ENCODE data around the gene PRPF38A.
"Not testable (repeated sequence)": the region's sequence is repeated elsewhere in the genome, so short reads cannot be mapped to it uniquely, and the experiment has no call there.

Gene PRPF38A, protein sequence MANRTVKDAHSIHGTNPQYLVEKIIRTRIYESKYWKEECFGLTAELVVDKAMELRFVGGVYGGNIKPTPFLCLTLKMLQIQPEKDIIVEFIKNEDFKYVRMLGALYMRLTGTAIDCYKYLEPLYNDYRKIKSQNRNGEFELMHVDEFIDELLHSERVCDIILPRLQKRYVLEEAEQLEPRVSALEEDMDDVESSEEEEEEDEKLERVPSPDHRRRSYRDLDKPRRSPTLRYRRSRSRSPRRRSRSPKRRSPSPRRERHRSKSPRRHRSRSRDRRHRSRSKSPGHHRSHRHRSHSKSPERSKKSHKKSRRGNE

DNA sequence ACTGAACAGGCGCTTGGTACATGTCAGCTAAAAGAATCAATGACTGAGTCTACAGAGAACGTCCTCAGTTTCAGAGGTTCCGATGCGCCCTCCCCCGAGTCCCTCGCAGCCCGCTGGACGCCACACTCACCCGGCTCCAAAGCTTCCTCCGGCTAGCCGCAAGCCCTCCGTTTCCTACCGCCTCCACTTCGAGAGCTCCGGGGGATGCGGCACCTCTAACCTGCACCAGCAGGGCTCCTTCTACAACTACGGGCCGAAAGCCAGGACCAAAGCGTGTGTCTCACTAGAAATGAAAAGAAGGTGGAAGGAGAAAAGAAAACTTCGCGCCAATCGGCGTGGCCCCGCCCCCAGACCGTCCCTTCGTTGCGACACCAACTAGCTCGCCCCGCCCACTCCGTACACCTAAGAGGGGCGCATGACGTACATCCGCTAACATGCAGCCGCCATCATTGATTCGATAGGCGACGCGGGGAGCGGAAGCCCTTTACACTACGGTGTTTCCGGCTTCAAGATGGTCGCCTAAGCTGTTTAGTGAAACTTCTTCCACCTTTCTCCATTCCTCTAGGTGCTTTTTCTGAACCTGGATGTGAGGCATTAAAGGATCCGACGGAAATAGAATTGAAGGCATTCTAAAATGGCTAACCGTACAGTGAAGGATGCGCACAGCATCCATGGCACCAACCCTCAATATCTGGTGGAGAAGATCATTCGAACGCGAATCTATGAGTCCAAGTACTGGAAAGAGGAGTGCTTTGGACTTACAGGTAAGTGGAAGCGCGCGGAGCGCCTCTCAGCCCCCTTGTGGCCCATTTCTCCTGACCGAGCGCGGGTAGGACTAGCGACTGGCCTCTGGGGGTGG, at the start of gene PRPF38A, which contains the start of gene ORC1:
TSS of gene PRPF38A (plus strand) at position 487 of the 859 bp plus-strand sequence. CDS start at position 635, 148 bp downstream.
TSS of gene ORC1 (minus strand) at position 308 of the 859 bp plus-strand sequence. CDS start 2,200 bp downstream, outside the sequence.
- DNase-seq = peak; percentile 27 to 93 (median 88)

DNA sequence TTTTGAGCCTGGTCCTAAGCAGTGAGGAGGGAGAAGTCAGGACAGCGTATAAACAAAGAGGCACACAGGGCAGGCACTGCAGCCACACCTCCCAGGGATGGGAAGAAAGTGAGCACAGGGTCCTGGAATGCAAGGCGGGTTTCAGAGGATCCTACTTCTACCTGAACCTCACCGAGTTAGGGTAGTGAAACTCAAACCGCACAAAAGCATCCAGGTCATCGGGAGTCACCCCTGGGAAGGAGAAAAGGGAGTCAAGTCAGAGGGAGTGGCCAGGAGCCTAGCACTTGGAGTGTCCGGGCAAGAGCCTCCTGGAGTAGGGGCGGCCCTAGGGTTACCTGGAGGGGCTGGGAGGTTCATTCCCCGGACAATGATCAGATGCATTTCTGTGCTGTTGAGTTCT, 49.0 kb upstream of the PRPF38A start:
- DNase-seq = no peak

DNA sequence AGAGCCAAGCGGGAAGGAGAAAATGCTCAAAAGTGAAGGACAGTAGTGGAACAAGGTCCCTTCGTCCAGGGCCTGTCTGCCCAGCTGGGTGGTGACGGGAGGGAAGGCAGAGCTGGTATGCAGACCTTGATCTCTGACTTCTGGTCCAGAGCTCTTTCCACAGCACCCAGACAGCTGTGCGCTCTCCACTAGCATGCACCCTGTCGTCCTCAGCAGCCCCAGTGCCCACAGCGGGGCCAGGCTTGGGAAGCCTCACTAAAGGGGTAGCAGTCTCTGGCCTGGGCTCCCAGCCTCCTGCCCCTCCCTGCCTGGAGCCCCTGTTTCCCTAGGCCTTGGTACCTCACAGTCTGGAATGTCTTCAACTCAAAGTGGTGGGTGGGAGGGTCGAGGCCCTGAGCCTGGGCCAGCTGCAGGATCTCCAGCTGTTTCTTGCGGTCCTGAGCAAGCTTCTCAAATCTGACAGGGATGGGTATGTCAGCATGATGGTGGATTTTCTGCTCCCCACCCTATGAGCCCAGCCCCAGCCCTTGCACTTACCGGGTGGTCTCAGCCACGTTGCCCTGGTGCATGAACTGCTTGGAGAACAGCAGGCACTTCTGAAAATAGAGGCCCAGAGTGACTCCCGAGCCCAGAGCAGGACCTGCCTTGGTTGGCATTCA, 48.4 kb upstream of the PRPF38A start:
- DNase-seq = no peak

DNA sequence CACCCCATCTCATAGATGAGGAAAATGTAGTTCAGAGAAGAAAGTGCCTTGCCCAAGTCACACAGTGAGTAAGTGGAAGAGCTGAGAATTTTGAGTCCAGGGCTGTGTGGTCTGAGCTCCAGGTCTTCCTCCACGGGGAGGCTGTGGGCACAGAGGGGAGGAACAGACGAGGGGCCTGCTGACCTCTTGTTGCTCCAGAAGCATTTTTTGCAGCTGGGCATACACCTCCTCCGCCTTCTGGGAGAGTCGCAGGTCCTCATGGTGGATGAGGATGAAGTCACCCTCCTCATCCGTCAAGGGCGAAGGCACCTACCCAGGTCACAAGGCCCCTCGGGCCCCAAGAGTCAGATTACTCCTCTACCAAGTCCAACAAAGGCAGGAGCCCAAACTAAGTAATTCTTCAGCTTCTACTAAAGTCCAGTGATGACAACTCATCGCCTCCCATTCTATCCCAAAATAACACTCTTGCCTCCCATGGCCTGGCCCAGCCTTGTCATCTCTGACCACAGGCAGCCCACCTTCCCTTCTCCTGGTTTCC, 47.5 kb upstream of the PRPF38A start:
- no peak for DNase-seq

DNA sequence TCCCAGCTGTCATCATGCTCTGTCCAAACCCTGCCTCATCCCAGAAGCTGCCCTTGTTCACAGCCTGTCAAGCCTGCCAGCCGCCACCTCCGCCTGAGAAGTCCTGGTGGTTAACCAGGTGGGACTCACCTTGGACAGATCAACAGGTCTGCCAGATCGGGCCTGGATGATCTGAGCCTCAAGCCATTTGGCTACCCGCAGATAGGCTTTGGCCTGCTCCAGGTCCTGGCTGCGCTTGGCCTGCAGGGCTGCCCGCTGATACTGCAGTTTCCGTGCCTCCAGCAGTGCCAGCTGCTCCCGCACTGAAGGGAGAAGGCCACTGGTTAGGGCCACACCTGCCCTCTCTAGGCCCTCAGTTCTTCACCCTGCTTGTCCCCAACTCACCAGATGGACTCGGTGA, 47.0 kb upstream of the PRPF38A start:
- no peak for DNase-seq

GRCh38 chr1:52358851-52359497, 45.4 kb upstream of the PRPF38A start:
- no peak for DNase-seq

- DNase-seq = no peak
Measured at GRCh38 chr1:52359676-52360594, 44.5 kb upstream of the PRPF38A start.

DNA sequence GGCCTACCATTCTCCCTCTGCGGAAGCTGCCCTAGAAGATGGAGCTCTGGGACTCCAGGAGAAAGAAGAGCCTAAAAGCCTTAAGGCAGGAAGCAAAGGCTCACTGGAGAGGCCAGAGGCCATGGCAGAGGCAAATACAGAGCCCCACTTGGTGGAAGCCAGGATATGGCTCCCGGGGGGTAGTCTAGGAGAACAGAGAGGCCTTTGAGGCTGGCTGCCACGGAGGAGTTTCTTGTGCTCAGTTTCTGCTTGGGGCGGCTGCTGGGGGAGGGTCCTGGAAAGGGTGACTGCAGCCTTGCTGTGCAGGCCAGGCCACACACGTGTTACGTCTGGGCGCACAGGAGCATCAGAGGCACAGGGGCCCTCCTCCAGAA, 43.8 kb upstream of the PRPF38A start:
- DNase-seq = no peak

DNA sequence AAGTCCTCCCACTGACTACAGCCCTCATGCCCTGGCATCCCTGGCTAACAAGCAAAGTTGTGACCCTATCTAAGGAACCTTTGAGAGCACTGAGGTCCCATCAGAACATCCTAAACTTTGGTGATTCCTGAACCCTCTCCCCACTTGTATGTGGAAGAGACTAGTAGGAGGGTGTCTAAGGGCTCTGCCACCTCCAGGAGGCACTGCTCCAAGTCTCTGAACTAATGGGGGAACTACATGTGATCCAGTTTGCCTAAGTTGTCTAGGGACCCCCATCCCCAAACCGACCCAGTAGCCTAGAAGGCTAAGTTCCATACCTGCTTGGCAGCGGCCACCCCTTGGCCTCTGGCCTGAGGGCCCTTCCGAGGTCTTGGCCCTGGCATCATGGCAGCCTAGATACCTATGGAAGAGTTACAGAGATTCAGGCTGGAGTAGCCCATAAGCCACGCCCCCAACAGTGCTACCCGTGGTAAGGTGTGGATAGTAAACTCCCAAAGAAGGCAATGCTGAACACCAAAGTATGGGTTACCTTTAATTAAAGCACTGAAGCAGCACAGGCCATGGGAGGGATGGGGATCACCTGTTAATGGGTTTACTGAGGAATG, 40.1 kb upstream of the PRPF38A start:
- DNase-seq = no peak

- DNase-seq = peak in 10 of 14 donors; percentile 3 to 72 (median 40)
Measured at GRCh38 chr1:52365071-52365745, 39.2 kb upstream of the PRPF38A start.

DNA sequence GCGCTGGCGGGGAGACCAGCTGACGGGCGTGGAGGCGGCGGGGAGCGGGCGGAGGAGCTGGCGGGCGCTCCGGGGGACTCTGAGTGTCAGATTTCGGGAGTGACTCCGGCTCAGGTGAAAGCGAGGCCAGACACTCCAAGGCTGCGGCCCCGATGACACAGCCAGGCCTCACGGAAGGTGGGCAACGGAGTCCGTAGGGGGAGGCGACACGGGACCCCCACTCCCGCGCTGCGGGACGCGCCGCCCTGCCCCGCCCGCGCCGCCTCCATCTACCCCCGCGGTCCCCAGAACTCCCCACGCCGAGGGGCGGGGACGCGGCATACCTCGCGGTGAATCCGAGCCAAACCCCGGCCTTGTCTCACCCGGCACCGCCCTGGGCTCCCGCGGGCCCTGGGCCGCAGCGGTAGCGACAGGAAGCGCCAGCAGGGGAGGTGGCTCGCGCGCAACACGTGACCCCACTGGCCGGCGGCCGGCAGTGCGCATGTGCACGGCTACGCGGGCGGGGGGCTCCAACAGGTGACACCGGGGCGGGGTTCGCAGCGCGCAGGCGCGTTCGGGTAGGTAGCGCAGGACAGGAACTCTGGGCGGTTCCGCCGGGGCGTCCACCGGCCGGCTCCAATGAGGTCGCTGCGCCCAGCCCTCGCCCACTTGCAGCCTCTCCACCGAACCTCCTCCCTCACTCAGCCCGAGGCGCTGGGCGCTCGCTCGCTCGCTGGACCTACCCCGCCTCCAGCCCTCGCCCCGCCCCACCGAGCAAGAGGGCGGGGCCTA, 38.5 kb upstream of the PRPF38A start, which contains the start of gene CC2D1B:
TSS of gene CC2D1B (minus strand) at position 460 of the 771 bp plus-strand sequence. CDS start 1,585 bp downstream, outside the sequence.
- DNase-seq = peak; percentile 66 to 98 (median 94)

DNA sequence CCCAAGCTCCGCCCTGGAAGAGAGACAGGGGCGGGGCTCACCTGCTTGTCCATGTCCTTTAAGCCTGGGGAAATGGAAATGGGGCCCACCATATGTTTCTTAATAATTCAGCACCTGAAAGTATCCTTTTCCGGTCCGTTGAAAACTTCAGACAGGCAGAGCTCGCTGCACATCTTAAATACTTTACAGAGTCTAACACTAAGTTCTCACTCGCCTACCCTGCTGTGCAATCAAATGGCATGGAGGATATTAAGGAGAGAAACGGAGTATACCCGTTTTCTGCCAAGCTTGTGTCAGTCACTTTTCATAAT, 37.9 kb upstream of the PRPF38A start:
- DNase-seq = no peak

GRCh38 chr1:52367272-52367671, 37.1 kb upstream of the PRPF38A start:
- DNase-seq = no peak

DNA sequence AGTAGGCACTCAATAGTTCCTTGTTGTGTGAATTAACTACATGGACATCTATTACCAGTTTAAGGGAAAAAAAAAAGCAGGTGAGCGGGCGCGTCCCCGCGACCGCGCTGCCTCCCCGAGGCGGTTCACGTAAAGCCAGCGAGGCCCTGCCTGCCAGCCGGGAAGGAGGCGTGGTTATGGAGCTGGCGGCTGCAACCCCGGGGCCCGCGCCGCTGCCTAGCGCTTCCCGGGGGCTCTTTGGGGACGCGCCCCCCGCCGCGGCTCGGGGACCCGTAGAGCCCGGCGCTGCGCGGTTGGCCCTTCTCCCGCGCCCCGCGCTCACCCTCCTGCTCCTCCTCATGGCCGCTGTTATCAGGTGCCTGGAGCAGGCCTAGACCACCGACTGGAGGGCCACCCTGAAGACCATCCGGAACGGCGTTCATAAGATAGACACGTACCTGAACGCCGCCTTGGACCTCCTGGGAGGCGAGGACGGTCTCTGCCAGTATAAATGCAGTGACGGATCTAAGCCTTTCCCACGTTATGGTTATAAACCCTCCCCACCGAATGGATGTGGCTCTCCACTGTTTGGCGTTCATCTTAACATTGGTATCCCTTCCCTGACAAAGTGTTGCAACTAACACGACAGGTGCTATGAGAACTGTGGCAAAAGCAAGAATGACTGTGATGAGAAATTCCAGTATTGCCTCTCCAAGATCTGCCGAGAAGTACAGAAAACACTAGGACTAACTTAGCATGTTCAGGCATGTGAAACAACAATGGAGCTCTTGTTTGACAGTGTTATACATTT, 35.8 kb upstream of the PRPF38A start:
- DNase-seq = peak in 6 of 14 donors; percentile 5 to 60 (median 32)

DNA sequence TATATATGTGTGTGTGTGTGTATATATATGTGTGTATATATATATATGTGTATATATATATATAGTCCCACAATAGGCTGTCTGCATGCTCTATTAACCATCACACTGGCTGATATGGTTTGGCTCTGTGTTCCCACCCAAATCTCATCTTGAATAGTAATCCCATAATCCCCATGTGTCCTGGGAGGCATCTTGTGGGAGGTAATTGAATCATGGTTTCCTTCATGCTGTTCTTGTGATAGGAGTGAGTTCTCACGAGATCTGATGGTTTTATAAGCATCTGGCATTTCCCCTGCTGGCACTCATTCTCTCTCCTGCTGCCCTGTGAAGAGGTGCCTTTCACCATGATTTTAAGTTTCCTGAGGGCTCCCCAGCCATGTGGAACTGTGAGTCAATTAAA, 34.6 kb upstream of the PRPF38A start:
- DNase-seq = not testable (repeated sequence)

DNA sequence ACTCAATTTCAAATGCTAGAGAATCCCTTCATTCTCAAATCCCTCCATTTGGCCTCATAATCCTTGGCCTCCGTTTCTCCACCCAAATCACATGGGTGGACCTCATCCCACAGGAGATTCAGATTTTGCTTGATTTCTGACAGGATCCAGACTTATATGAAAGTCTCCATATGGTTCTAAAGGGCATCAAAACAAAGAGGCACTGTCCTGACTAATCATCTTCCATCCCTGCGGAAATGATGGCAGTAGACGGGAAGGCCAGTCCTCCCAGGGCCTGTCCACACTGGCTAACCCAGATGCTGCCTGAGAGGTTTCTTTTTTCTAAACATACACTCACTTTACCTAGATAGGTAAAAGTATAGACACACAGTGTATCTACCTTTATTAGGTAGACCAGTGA, 19.0 kb upstream of the PRPF38A start:
- no peak for DNase-seq

GRCh38 chr1:52386458-52386857, 17.9 kb upstream of the PRPF38A start:
- DNase-seq = no peak

DNA sequence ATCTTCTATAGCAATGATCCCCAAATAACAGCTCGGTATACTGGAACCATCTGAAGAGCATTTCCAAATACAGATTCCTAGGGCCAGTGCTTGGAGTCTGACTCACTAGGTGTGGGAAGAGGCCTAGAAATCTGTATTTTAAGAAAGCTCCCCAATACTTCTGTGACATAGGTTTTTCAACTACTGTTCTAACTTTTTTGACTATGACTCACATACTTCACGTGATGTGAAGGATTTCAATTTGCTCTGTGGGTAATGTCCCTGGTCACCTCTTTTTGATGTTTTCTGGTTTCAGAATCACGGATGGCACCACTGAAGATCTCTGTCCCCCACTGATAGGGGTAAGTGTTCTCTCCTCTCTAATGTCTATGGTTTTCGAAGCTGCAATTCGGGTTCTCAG, 11.2 kb upstream of the PRPF38A start:
- no peak for DNase-seq

All from C1 segment of cervical spinal cord (tissue), 14 donors.